ENCODE measurements around the gene DPP6. TPM values are rescaled to one million over a fixed set of nuclear protein-coding genes. Genes with fewer than 3 reads are reported as not detected.
"Not testable (repeated sequence)": the region's sequence is repeated elsewhere in the genome, so short reads cannot be mapped to it uniquely, and the experiment has no call there.

The DPP6 gene
- total and polyA plus RNA-seq, 2 donors (not counting 1 experiment from before 2014, with no cell fraction given): not detected

GRCh38 chr7:154934353-154934952 is 882.3 kb downstream of the DPP6 start:
- H3K9ac ChIP-seq (ENCODE audit: low read length); H3K4me3 Mint-ChIP-seq; H3K36me3 ChIP-seq (replicated peaks in 1 of 2; ENCODE audit: control extremely low read depth in 1 of 2, control insufficient read depth in 1 of 2, extremely low read depth in 1 of 2, insufficient read depth in 2 of 2, low read length in 1 of 2); ATAC-seq (ENCODE audit: low read depth); H4K20me1 ChIP-seq (ENCODE audit: control insufficient read depth, insufficient read depth, low read length, poor library complexity, severe bottlenecking); DNase-seq; H3K27me3 ChIP-seq (replicated peaks in 1 of 4; ENCODE audit: control extremely low read depth in 1 of 4, control insufficient read depth in 3 of 4, insufficient read depth in 4 of 4, low read length in 3 of 4); H2AFZ ChIP-seq (ENCODE audit: insufficient read depth, low read depth, low read length, poor library complexity, severe bottlenecking); H3K4me1 ChIP-seq (ENCODE audit: control insufficient read depth in 2 of 2, insufficient read depth in 2 of 2, low read length in 2 of 2); H3K27ac ChIP-seq (ENCODE audit: low read length in 2 of 2); H3K27ac Mint-ChIP-seq; H3K4me2 ChIP-seq (replicated peaks; ENCODE audit: low read depth, low read length, poor library complexity, severe bottlenecking); H3K27me3 Mint-ChIP-seq; intact Hi-C loops (cut with micrococcal nuclease); H3K4me3 ChIP-seq (ENCODE audit: control extremely low read depth in 1 of 5, extremely low read depth in 1 of 5, insufficient read depth in 1 of 5, low read depth in 2 of 5, low read length in 4 of 5); POLR2A ChIA-PET: not testable (repeated sequence)
- peaks cover 0 to 19% (median 16%) of the 10 kb centered on the region in 3 donors for H3K9me3 ChIP-seq (ENCODE audit: control extremely low read depth in 1 of 3, control insufficient read depth in 2 of 3, insufficient read depth in 1 of 3, low read length in 2 of 3)
- peaks cover 28% of the 10 kb centered on the region for H3K4me1 Mint-ChIP-seq
- H3K79me2 ChIP-seq (ENCODE audit: control insufficient read depth, insufficient read depth, low read length): peaks cover 66% of the 10 kb centered on the region
- H3K9me3 Mint-ChIP-seq (ENCODE audit: insufficient read depth): peaks cover 10% of the 10 kb centered on the region
- 98% methylated on average over 5 of the region's 5 CpGs for WGBS (ENCODE audit: insufficient coverage)
- CTCF ChIA-PET: interaction anchor here (1.2 kb wide), 1 partner anchor 410 kb away, joined by 4 read pairs; no protein-coding TSS in a partner anchor

- POLR2A ChIA-PET: no interaction called here
Measured at GRCh38 chr7:154937837-154938236, 885.6 kb downstream of the DPP6 start.

More at GRCh38 chr7:154937837-154938236, 885.6 kb downstream of the DPP6 start:
- Histone ChIP-seq H2AFZ (ENCODE audit: insufficient read depth, low read depth, low read length, poor library complexity, severe bottlenecking) (no peak overlapping the region), H3K9ac (ENCODE audit: low read length) (no peak overlapping the region), H4K20me1 (ENCODE audit: control insufficient read depth, insufficient read depth, low read length, poor library complexity, severe bottlenecking) (no peaks in the 10 kb centered on the region), H3K27me3 (replicated peaks in 1 of 4; ENCODE audit: control extremely low read depth in 1 of 4, control insufficient read depth in 3 of 4, insufficient read depth in 4 of 4, low read length in 3 of 4) (no peaks in the 10 kb centered on the region), H3K4me3 (ENCODE audit: control extremely low read depth in 1 of 5, extremely low read depth in 1 of 5, insufficient read depth in 1 of 5, low read depth in 2 of 5, low read length in 4 of 5) (no peak overlapping the region), H3K4me1 (ENCODE audit: control insufficient read depth in 2 of 2, insufficient read depth in 2 of 2, low read length in 2 of 2) (no peaks in the 10 kb centered on the region), H3K27ac (ENCODE audit: low read length in 2 of 2) (no peak overlapping the region), H3K79me2 (ENCODE audit: control insufficient read depth, insufficient read depth, low read length) (peaks cover 43% of the 10 kb centered on the region), H3K9me3 (ENCODE audit: control extremely low read depth in 1 of 3, control insufficient read depth in 2 of 3, insufficient read depth in 1 of 3, low read length in 2 of 3) (peaks cover 0 to 19% (median 12%) of the 10 kb centered on the region in 3 donors), H3K4me2 (replicated peaks; ENCODE audit: low read depth, low read length, poor library complexity, severe bottlenecking) (no peak overlapping the region), H3K36me3 (replicated peaks in 1 of 2; ENCODE audit: control extremely low read depth in 1 of 2, control insufficient read depth in 1 of 2, extremely low read depth in 1 of 2, insufficient read depth in 2 of 2, low read length in 1 of 2) (peaks cover 5 to 8% of the 10 kb centered on the region in 2 experiments)
- no peak overlapping the region for H3K27ac Mint-ChIP-seq
- DNase-seq (no peak), ATAC-seq (ENCODE audit: low read depth) (no peak)
- H3K9me3 Mint-ChIP-seq (ENCODE audit: insufficient read depth): peaks cover 10% of the 10 kb centered on the region
- TF ChIP-seq EZH2 (IDR thresholded peaks at IDR 0.05; ENCODE audit: borderline replicate concordance, insufficient read depth, low read depth, low read length, poor library complexity, severe bottlenecking) (no peak), CTCF (IDR thresholded peaks at IDR 0.05) (no peak)
- no peak overlapping the region for H3K4me3 Mint-ChIP-seq
- no peaks in the 10 kb centered on the region for H3K27me3 Mint-ChIP-seq
- CTCF ChIA-PET: interaction anchor here (0.9 kb wide), 1 partner anchor 11 kb away, joined by 3 read pairs; no protein-coding TSS in a partner anchor
- no CpG with 5 or more reads among the region's 1 CpG for WGBS (ENCODE audit: insufficient coverage)
- intact Hi-C loops (cut with micrococcal nuclease): no loop called here
- H3K4me1 Mint-ChIP-seq: peaks cover 10% of the 10 kb centered on the region

Measured in B cell (primary cell).